Esophagus mucosa (tissue), 1 donor: ENCODE data around the gene OR8A1. TPM values are rescaled to one million over a fixed set of nuclear protein-coding genes. Genes with fewer than 3 reads are reported as not detected.
"Not testable (repeated sequence)": the region's sequence is repeated elsewhere in the genome, so short reads cannot be mapped to it uniquely, and the experiment has no call there.

Experiments
- ATAC-seq: fragments of 200-7000 bp; cut with Tn5 transposase; one replicate; pipeline ENCODE4 v1.9.1; 2020
- total RNA-seq: library from RNA; stranded (reverse); gene quantifications from one replicate; pipeline ENCODE4 v1.2.4, GENCODE V29; 2023
- donor health status: DM: yes; HTN: yes; CAD: no.

Gene OR8A1
- total RNA-seq, 1 donor from 2014 or later = not detected

- no peak for ATAC-seq
These were observed 25.5 kb downstream of the OR8A1 start for GRCh38 chr11:124595302-124595701.

- no peak for ATAC-seq
These were observed 27.8 kb downstream of the OR8A1 start for GRCh38 chr11:124597626-124598025.

GRCh38 chr11:124600621-124601320 lies 31.0 kb downstream of the OR8A1 start:
- ATAC-seq = no peak

GRCh38 chr11:124602193-124602592 lies 32.4 kb downstream of the OR8A1 start:
- no peak for ATAC-seq

- ATAC-seq = not testable (repeated sequence)
These were observed 32.9 kb downstream of the OR8A1 start for GRCh38 chr11:124602723-124603122.

GRCh38 chr11:124605719-124606118 lies 35.9 kb downstream of the OR8A1 start:
- no peak for ATAC-seq

GRCh38 chr11:124608147-124608546 lies 38.4 kb downstream of the OR8A1 start:
- no peak for ATAC-seq

- no peak for ATAC-seq
These were observed 40.5 kb downstream of the OR8A1 start for GRCh38 chr11:124610295-124610694.

GRCh38 chr11:124611064-124611463 lies 41.3 kb downstream of the OR8A1 start, which contains the start of gene PANX3:
PANX3 (plus strand) TSS chr11:124611428; CDS start chr11:124611557, 129 bp downstream.
- ATAC-seq = peak; percentile 25

GRCh38 chr11:124612045-124612444 lies 42.2 kb downstream of the OR8A1 start:
- no peak for ATAC-seq

GRCh38 chr11:124612567-124613246 lies 42.9 kb downstream of the OR8A1 start:
- ATAC-seq = no peak

GRCh38 chr11:124618863-124619262 lies 49.1 kb downstream of the OR8A1 start:
- ATAC-seq = no peak

Other genes with a start within 250 kb of the OR8A1 start
- gene OR8D2, start 249.8 kb upstream of the OR8A1 start, total RNA-seq = not detected
- not detected for gene OR8B2, start 185.5 kb upstream of the OR8A1 start, total RNA-seq
- gene OR8B3, start 171.0 kb upstream of the OR8A1 start, total RNA-seq = not detected
- not detected for gene OR8B4, start 145.1 kb upstream of the OR8A1 start, total RNA-seq
- gene OR8B8, start 124.3 kb upstream of the OR8A1 start, total RNA-seq = not detected
- gene OR8B12, start 26.3 kb upstream of the OR8A1 start, total RNA-seq = not detected
- not detected for gene PANX3, start 41.4 kb downstream of the OR8A1 start, total RNA-seq
- 18.5 TPM for gene TBRG1, start 52.9 kb downstream of the OR8A1 start, total RNA-seq
- 28.3 TPM for gene SIAE, start 103.7 kb downstream of the OR8A1 start, total RNA-seq
- 6.8 TPM for gene SPA17, start 103.9 kb downstream of the OR8A1 start, total RNA-seq
- gene NRGN, start 169.9 kb downstream of the OR8A1 start, total RNA-seq = 1.1 TPM
- 8.8 TPM for gene VSIG2, start 182.3 kb downstream of the OR8A1 start, total RNA-seq
- gene ESAM, start 192.3 kb downstream of the OR8A1 start, total RNA-seq = 8.5 TPM
- gene MSANTD2, start 230.4 kb downstream of the OR8A1 start, total RNA-seq = 4.1 TPM